ENCODE results near the gene CAND2. TPM values are rescaled to one million over a fixed set of nuclear protein-coding genes. Genes with fewer than 3 reads are reported as not detected.
A peak's percentile ranks its signal among the peaks of the same experiment; 100 is the strongest.

Gene CAND2
- total RNA-seq, 1 donor from 2014 or later, result 15.5 TPM

DNA sequence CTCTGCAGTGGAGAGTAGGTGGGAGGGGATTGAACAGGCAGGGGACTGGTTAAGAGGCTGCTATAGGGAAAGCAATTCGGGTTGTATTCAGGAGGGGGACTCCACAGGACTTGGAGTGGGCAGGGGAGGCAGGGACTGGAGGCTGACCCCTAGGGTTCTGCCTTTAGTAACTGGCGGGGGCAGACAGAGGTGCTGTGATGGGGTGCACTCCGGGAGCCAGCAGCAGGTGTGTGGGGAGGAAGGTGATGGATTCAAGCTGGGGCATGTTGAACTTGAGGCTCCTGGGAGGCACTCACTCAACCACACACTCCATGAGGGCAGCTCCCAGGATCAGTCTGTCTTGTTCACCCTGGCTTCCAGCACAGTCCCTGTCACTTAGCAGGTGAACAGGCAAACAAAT is 12.5 kb downstream of the CAND2 start:
- H3K9me3 Mint-ChIP-seq, result no peaks in the 10 kb centered on the region
- H3K27me3 Mint-ChIP-seq (ENCODE audit: low read depth), result no peaks in the 10 kb centered on the region
- H3K27ac Mint-ChIP-seq (ENCODE audit: unreplicated experiment), result no peak overlapping the region
- H3K4me1 Mint-ChIP-seq, result peaks cover 13% of the 10 kb centered on the region
- H3K36me3 Mint-ChIP-seq (ENCODE audit: low read depth), result peaks cover 5% of the 10 kb centered on the region
- TF ChIP-seq, protein P1, sequence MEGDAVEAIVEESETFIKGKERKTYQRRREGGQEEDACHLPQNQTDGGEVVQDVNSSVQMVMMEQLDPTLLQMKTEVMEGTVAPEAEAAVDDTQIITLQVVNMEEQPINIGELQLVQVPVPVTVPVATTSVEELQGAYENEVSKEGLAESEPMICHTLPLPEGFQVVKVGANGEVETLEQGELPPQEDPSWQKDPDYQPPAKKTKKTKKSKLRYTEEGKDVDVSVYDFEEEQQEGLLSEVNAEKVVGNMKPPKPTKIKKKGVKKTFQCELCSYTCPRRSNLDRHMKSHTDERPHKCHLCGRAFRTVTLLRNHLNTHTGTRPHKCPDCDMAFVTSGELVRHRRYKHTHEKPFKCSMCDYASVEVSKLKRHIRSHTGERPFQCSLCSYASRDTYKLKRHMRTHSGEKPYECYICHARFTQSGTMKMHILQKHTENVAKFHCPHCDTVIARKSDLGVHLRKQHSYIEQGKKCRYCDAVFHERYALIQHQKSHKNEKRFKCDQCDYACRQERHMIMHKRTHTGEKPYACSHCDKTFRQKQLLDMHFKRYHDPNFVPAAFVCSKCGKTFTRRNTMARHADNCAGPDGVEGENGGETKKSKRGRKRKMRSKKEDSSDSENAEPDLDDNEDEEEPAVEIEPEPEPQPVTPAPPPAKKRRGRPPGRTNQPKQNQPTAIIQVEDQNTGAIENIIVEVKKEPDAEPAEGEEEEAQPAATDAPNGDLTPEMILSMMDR (conservative IDR thresholded peaks at IDR 0.05), result no peak
- peak overlapping the region; percentile 56 for H3K4me3 Mint-ChIP-seq
- DNase-seq (ENCODE audit: low read depth, low spot score), result no peak

DNA sequence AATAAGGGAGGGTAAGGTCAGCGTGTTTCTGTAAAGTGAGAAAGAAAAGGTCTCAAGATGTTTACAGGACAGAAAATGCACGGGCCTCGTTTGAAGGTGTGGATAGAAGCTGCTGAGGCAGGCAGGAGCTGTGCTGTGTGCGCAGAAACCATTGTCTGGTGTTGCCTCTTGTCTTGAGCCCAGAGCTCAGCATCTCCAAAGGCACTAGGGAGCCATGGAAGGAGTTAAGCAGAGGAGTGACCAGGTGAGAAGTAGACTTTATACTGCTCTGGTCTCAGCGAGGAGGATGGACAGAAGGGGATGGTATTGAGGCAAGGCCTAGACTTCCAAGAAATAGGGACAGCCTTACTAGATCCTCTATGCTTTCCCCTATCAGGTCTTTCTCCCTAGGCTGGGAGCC is 13.0 kb downstream of the CAND2 start:
- peaks cover 13% of the 10 kb centered on the region for H3K4me1 Mint-ChIP-seq
- no peaks in the 10 kb centered on the region for H3K27me3 Mint-ChIP-seq (ENCODE audit: low read depth)
- H3K27ac Mint-ChIP-seq (ENCODE audit: unreplicated experiment), result no peak overlapping the region
- H3K9me3 Mint-ChIP-seq, result no peaks in the 10 kb centered on the region
- H3K4me3 Mint-ChIP-seq, result peak overlapping the region; percentile 56
- TF ChIP-seq, protein P1 (conservative IDR thresholded peaks at IDR 0.05), result no peak
- peaks cover 3% of the 10 kb centered on the region for H3K36me3 Mint-ChIP-seq (ENCODE audit: low read depth)
- DNase-seq (ENCODE audit: low read depth, low spot score), result no peak

GRCh38 chr3:12810013-12810780 is 13.7 kb downstream of the CAND2 start:
- peak; percentile 98 for DNase-seq (ENCODE audit: low read depth, low spot score)
- peak overlapping the region; percentile 62 for H3K27ac Mint-ChIP-seq (ENCODE audit: unreplicated experiment)
- H3K4me1 Mint-ChIP-seq, result peaks cover 13% of the 10 kb centered on the region
- TF ChIP-seq, protein P1 (conservative IDR thresholded peaks at IDR 0.05), result peak; percentile 91
- no peaks in the 10 kb centered on the region for H3K9me3 Mint-ChIP-seq
- H3K36me3 Mint-ChIP-seq (ENCODE audit: low read depth), result no peaks in the 10 kb centered on the region
- H3K27me3 Mint-ChIP-seq (ENCODE audit: low read depth), result no peaks in the 10 kb centered on the region
- peak overlapping the region; percentile 64 for H3K4me3 Mint-ChIP-seq

- Mint-ChIP-seq H3K4me3 (peak overlapping the region; percentile 64), H3K27ac (ENCODE audit: unreplicated experiment) (no peak overlapping the region), H3K4me1 (peaks cover 13% of the 10 kb centered on the region), H3K27me3 (ENCODE audit: low read depth) (no peaks in the 10 kb centered on the region), H3K36me3 (ENCODE audit: low read depth) (no peaks in the 10 kb centered on the region), H3K9me3 (no peaks in the 10 kb centered on the region)
- DNase-seq (ENCODE audit: low read depth, low spot score), result no peak
- TF ChIP-seq, protein P1 (conservative IDR thresholded peaks at IDR 0.05), result no peak
Measured at GRCh38 chr3:12810961-12811360, 14.5 kb downstream of the CAND2 start.

DNA sequence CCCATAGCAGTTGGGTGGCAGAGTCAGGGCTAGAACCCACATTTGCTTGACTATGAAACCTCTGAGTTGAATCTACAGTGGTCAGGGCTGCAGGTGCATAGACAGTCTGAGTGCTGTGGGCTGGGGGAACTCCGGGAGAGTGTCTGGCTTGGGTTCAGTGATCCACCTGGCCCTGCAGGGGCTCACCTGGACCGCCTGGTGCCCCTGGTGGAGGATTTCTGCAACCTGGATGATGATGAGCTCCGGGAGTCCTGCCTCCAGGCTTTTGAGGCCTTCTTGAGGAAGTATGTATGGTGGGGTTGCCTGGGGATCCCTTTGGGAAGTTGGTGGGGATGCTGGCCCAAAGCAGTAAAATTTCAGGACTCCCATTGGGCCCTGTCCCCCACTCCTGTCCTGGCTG is 16.3 kb downstream of the CAND2 start:
- H3K36me3 Mint-ChIP-seq (ENCODE audit: low read depth), result no peaks in the 10 kb centered on the region
- H3K4me3 Mint-ChIP-seq, result no peak overlapping the region
- no peaks in the 10 kb centered on the region for H3K9me3 Mint-ChIP-seq
- H3K27ac Mint-ChIP-seq (ENCODE audit: unreplicated experiment), result no peak overlapping the region
- H3K27me3 Mint-ChIP-seq (ENCODE audit: low read depth), result no peaks in the 10 kb centered on the region
- peaks cover 13% of the 10 kb centered on the region for H3K4me1 Mint-ChIP-seq
- TF ChIP-seq, protein P1 (conservative IDR thresholded peaks at IDR 0.05), result no peak
- DNase-seq (ENCODE audit: low read depth, low spot score), result no peak

All from neural crest cell (in vitro differentiated cells).